Measurements from ENCODE around the gene NPAS2. TPM values are rescaled to one million over a fixed set of nuclear protein-coding genes. Genes with fewer than 3 reads are reported as not detected.

The NPAS2 gene
- total and polyA plus RNA-seq, 2 donors (not counting 3 experiments of a cell fraction or from before 2014, with no cell fraction given) = 29.0 to 53.9 TPM

DNA sequence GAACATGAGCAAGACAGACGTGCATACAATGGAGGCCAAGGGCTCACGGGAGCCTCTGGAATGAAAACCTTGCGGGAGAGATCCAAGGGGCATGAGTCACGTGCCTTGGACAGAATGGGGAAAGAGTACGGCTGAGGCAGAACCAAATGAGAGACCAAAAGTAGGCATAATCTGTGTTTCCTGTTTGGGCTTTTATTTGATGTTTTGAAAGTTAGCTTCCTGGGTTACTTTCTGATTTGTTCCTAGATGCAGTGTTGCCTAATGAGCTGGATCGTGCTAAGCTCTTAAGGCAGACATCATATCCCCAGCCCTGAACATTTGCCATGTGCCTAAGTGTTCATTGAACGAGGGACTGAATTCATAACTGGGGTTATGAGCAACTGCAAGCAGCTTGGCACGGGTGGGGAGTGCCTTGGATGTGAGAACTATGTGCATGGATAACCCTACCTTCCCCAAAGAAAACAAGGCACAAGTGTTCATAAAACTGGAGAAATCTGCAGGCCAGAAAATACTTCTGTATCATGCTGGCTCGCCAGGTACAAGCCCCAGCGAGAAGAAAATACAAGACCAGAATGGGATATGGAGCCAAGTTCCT lies 121.8 kb downstream of the NPAS2 start:
- no peak overlapping the region for H3K4me3 ChIP-seq (replicated peaks in 1 of 3; ENCODE audit: insufficient read depth in 1 of 3, low read depth in 1 of 3, low read length in 3 of 3)
- no peak for DNase-seq (ENCODE audit: low read depth, low spot score)
- FAIRE-seq = no peak
- H3K9ac ChIP-seq (replicated peaks; ENCODE audit: extremely low read depth, insufficient read depth, low read length) = no peak overlapping the region
- TF ChIP-seq, protein P1, sequence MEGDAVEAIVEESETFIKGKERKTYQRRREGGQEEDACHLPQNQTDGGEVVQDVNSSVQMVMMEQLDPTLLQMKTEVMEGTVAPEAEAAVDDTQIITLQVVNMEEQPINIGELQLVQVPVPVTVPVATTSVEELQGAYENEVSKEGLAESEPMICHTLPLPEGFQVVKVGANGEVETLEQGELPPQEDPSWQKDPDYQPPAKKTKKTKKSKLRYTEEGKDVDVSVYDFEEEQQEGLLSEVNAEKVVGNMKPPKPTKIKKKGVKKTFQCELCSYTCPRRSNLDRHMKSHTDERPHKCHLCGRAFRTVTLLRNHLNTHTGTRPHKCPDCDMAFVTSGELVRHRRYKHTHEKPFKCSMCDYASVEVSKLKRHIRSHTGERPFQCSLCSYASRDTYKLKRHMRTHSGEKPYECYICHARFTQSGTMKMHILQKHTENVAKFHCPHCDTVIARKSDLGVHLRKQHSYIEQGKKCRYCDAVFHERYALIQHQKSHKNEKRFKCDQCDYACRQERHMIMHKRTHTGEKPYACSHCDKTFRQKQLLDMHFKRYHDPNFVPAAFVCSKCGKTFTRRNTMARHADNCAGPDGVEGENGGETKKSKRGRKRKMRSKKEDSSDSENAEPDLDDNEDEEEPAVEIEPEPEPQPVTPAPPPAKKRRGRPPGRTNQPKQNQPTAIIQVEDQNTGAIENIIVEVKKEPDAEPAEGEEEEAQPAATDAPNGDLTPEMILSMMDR (IDR thresholded peaks at IDR 0.05; ENCODE audit: extremely low read depth in 1 of 2, insufficient read depth in 1 of 2, low read depth in 1 of 2, low read length in 2 of 2) = no peak
- TF ChIP-seq MYC (IDR thresholded peaks at IDR 0.05; ENCODE audit: low read depth, low read length) = no peak
- TF ChIP-seq, protein P2, sequence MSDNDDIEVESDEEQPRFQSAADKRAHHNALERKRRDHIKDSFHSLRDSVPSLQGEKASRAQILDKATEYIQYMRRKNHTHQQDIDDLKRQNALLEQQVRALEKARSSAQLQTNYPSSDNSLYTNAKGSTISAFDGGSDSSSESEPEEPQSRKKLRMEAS (IDR thresholded peaks at IDR 0.05; ENCODE audit: insufficient read depth, insufficient read length) = no peak
- TF ChIP-seq POLR2A (IDR thresholded peaks at IDR 0.05; ENCODE audit: low read depth, low read length) = no peak
- TF ChIP-seq JUN (IDR thresholded peaks at IDR 0.05; ENCODE audit: borderline replicate concordance, insufficient read depth, insufficient read length, low read depth) = no peak
- no peak for TF ChIP-seq POLR2AphosphoS5 (IDR thresholded peaks at IDR 0.05; ENCODE audit: insufficient read depth, low read depth, low read length)
- no peak for TF ChIP-seq EZH2 (IDR thresholded peaks at IDR 0.05; ENCODE audit: borderline replicate concordance, low read depth, low read length, severe bottlenecking)
- TF ChIP-seq GATA2 (IDR thresholded peaks at IDR 0.05; ENCODE audit: insufficient read depth, insufficient read length, low read depth, low read length) = no peak
- no peak overlapping the region for H3K27ac ChIP-seq (ENCODE audit: insufficient read depth, low read depth, low read length)
- H3K9me1 ChIP-seq (replicated peaks; ENCODE audit: control insufficient read depth, extremely low read depth, insufficient read depth, low read length) = no peaks in the 10 kb centered on the region
- CTCF ChIA-PET = interaction anchor here (0.6 to 1.6 kb wide), 4 partner anchors 11 to 211 kb away, joined by 3 to 4 read pairs (median 3); no protein-coding TSS in a partner anchor
- BruUV-seq (replicated peaks) = no TSS peak
- H2AFZ ChIP-seq (ENCODE audit: low read depth, low read length) = no peak overlapping the region
- no peaks in the 10 kb centered on the region for H3K4me1 ChIP-seq (ENCODE audit: control insufficient read depth, extremely low read depth, insufficient read depth, low read length)
- POLR2A ChIA-PET = interaction anchor here (0.6 kb wide), 1 partner anchor 72 kb away, joined by 4 read pairs; no protein-coding TSS in a partner anchor
- intact Hi-C loops (cut with micrococcal nuclease) (no loop called here), dilution Hi-C loops (cut with MboI; ENCODE audit: extremely low pct_ligation_motif_present, low sequenced_read_pairs) (no loop called here)
- H3K4me2 ChIP-seq (ENCODE audit: insufficient read depth, low read length) = no peak overlapping the region
- H3K9me3 ChIP-seq (replicated peaks; ENCODE audit: control insufficient read depth, insufficient read depth, low read length) = no peaks in the 10 kb centered on the region
- peaks cover 0 to 23% of the 10 kb centered on the region in 2 experiments for H3K36me3 ChIP-seq (ENCODE audit: control insufficient read depth in 2 of 2, extremely low read depth in 1 of 2, insufficient read depth in 2 of 2, low read length in 2 of 2)
- H4K20me1 ChIP-seq (replicated peaks; ENCODE audit: control insufficient read depth, extremely low read depth, insufficient read depth, low read length) = no peaks in the 10 kb centered on the region
- no peaks in the 10 kb centered on the region for H3K27me3 ChIP-seq (ENCODE audit: control insufficient read depth in 2 of 2, insufficient read depth in 2 of 2, low read length in 2 of 2)
- no peaks in the 10 kb centered on the region for H3K79me2 ChIP-seq (ENCODE audit: control insufficient read depth, insufficient read depth, low read length)
